ENCODE data around the gene FABP2. TPM values are rescaled to one million over a fixed set of nuclear protein-coding genes. Genes with fewer than 3 reads are reported as not detected.

FABP2 gene
- total and polyA plus RNA-seq, 2 of the 8 experiments (the other 6 are each of a cell fraction or from before 2014, with no cell fraction given), result not detected

GRCh38 chr4:119303587-119304305 lies 18.2 kb downstream of the FABP2 start (continued):
- TF ChIP-seq CHD7 (IDR thresholded peaks at IDR 0.05; ENCODE audit: insufficient replicate concordance, low read length), result no peak
- TF ChIP-seq KDM1A (IDR thresholded peaks at IDR 0.05; ENCODE audit: borderline replicate concordance, low read length), result no peak
- no peak for TF ChIP-seq EP300 (IDR thresholded peaks at IDR 0.05; ENCODE audit: borderline replicate concordance in 1 of 2, low read depth in 2 of 2, low read length in 2 of 2)
- no peak for TF ChIP-seq CBX8 (IDR thresholded peaks at IDR 0.05; ENCODE audit: borderline replicate concordance, low read depth, low read length)
- no peak for TF ChIP-seq RFX5 (IDR thresholded peaks at IDR 0.05; ENCODE audit: borderline replicate concordance, low read depth, low read length)
- no peak for TF ChIP-seq KDM5A (IDR thresholded peaks at IDR 0.05; ENCODE audit: low read length)

Data from H1 (cell line).